Measurements from ENCODE around the gene STRAP.

DNA sequence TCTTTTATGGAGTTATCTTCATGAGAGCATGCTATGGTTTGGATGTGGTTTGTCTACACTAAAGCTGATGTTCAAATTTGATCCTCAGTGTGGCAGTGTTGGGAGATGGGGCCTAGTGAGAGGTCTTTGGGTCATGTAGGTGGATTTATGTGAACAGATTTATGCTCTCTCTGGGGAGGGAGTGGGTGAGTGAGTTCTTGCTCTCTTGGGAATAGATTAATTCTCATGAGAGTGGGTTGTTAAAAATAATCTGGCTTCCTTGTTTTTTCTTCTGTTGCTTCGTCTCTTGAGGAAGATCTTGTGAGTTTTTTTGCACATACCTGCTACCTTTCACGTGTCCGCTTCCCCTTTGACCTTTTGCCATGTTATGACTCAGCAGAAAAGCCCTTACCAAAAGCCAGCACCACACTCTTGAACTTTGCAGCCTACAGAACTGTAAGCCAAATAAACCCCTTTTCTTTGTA is 49.4 kb downstream of the STRAP start:
- TF ChIP-seq, protein P1, sequence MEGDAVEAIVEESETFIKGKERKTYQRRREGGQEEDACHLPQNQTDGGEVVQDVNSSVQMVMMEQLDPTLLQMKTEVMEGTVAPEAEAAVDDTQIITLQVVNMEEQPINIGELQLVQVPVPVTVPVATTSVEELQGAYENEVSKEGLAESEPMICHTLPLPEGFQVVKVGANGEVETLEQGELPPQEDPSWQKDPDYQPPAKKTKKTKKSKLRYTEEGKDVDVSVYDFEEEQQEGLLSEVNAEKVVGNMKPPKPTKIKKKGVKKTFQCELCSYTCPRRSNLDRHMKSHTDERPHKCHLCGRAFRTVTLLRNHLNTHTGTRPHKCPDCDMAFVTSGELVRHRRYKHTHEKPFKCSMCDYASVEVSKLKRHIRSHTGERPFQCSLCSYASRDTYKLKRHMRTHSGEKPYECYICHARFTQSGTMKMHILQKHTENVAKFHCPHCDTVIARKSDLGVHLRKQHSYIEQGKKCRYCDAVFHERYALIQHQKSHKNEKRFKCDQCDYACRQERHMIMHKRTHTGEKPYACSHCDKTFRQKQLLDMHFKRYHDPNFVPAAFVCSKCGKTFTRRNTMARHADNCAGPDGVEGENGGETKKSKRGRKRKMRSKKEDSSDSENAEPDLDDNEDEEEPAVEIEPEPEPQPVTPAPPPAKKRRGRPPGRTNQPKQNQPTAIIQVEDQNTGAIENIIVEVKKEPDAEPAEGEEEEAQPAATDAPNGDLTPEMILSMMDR (IDR thresholded peaks at IDR 0.05; ENCODE audit: borderline replicate concordance, extremely low read depth, low read length, poor library complexity, severe bottlenecking) = peak; percentile 38
- TF ChIP-seq EZH2 (IDR thresholded peaks at IDR 0.05; ENCODE audit: borderline replicate concordance, low read depth, low read length, severe bottlenecking) = no peak
